Activated CD8-positive, alpha-beta memory T cell treated with anti-CD3 and anti-CD28 coated beads, Interleukin-2, amount 10 ng/mL, durations not matched to agents 7 days and 5 days (primary cell): ENCODE results near the gene FBXO44. TPM values are rescaled to one million over a fixed set of nuclear protein-coding genes. Genes with fewer than 3 reads are reported as not detected.
A peak's percentile ranks its signal among the peaks of the same experiment; 100 is the strongest.

Experiments
- ATAC-seq: fragments of 150-1000 bp; cut with Tn5 transposase; one replicate; pipeline ENCODE4 v1.10.0; 2021; ENCODE audit warnings: moderate library complexity
- CTCF ChIA-PET: fragments of 350-600 bp; sonication (Branson Sonifier 250); formaldehyde crosslinking; loops from one replicate; lab custom pipeline; 2021; ENCODE audit warnings: antibody characterized with exemption; lab: Charles Lee
- DNase-seq: peaks from one replicate; pipeline ENCODE4 v3.0.0-alpha.2; 2020
- H3K27ac Mint-ChIP-seq: one replicate; pipeline ENCODE4 v1.8.0; 2021; ENCODE audit warnings: mild to moderate bottlenecking, mixed read lengths
- H3K27me3 Mint-ChIP-seq: one replicate; pipeline ENCODE4 v1.8.0; 2021; ENCODE audit warnings: mixed read lengths
- H3K36me3 Mint-ChIP-seq: one replicate; pipeline ENCODE4 v1.8.0; 2021; ENCODE audit warnings: mild to moderate bottlenecking, mixed read lengths
- H3K4me1 Mint-ChIP-seq: one replicate; pipeline ENCODE4 v1.8.0; 2021; ENCODE audit warnings: mixed read lengths
- H3K4me3 Mint-ChIP-seq: one replicate; pipeline ENCODE4 v1.8.0; 2021; ENCODE audit warnings: mild to moderate bottlenecking, moderate library complexity, mixed read lengths
- H3K9me3 Mint-ChIP-seq: one replicate; pipeline ENCODE4 v1.8.0; 2022; ENCODE audit warnings: low read depth, mixed read lengths
- total RNA-seq, 2 experiments: library from RNA; stranded (reverse); gene quantifications; one replicate each; pipeline ENCODE4 v1.2.3, GENCODE V29; 2021

Gene FBXO44
- total RNA-seq, 2 experiments from 2014 or later: 28.6 to 39.9 TPM

- CTCF ChIA-PET: interaction anchor here (0.7 to 6.9 kb wide), 16 partner anchors 9 to 607 kb away, joined by 3 to 93 read pairs (median 6); partner anchors contain the start of genes DISP3, FBXO6 and MAD2L2
- no peak for DNase-seq
- Mint-ChIP-seq H3K4me3 (no peak overlapping the region), H3K27ac (no peak overlapping the region), H3K27me3 (peaks cover 11% of the 10 kb centered on the region), H3K4me1 (peaks cover 2% of the 10 kb centered on the region), H3K36me3 (no peaks in the 10 kb centered on the region), H3K9me3 (no peaks in the 10 kb centered on the region)
- no peak for ATAC-seq
Observed at GRCh38 chr1:11643782-11644181, 10.9 kb upstream of the FBXO44 start.

GRCh38 chr1:11645270-11645669, 9.4 kb upstream of the FBXO44 start:
- CTCF ChIA-PET: interaction anchor here (0.6 to 9.6 kb wide), 25 partner anchors 10 to 614 kb away, joined by 3 to 214 read pairs (median 5); partner anchors contain the start of genes DISP3 and FBXO6
- H3K4me3 Mint-ChIP-seq: no peak overlapping the region

GRCh38 chr1:11645670-11646265, 8.9 kb upstream of the FBXO44 start:
- CTCF ChIA-PET: interaction anchor here (0.6 to 9.6 kb wide), 25 partner anchors 11 to 615 kb away, joined by 3 to 214 read pairs (median 5); partner anchors contain the start of genes DISP3 and FBXO6
- peaks cover 17% of the 10 kb centered on the region for H3K4me1 Mint-ChIP-seq
- H3K4me3 Mint-ChIP-seq: no peak overlapping the region
- DNase-seq (peak; percentile 87), ATAC-seq (peak; percentile 52)
- peaks cover 10% of the 10 kb centered on the region for H3K27me3 Mint-ChIP-seq
- H3K27ac Mint-ChIP-seq: no peak overlapping the region
- no peaks in the 10 kb centered on the region for H3K9me3 Mint-ChIP-seq
- no peaks in the 10 kb centered on the region for H3K36me3 Mint-ChIP-seq

More at GRCh38 chr1:11645270-11645669, 9.4 kb upstream of the FBXO44 start:
- no peaks in the 10 kb centered on the region for H3K36me3 Mint-ChIP-seq
- no peak overlapping the region for H3K27ac Mint-ChIP-seq
- H3K27me3 Mint-ChIP-seq: peaks cover 14% of the 10 kb centered on the region
- ATAC-seq (no peak), DNase-seq (no peak)
- peaks cover 14% of the 10 kb centered on the region for H3K4me1 Mint-ChIP-seq
- no peaks in the 10 kb centered on the region for H3K9me3 Mint-ChIP-seq

- Mint-ChIP-seq H3K4me3 (no peak overlapping the region), H3K9me3 (no peaks in the 10 kb centered on the region), H3K27ac (no peak overlapping the region), H3K4me1 (peaks cover 23% of the 10 kb centered on the region), H3K27me3 (peaks cover 8% of the 10 kb centered on the region), H3K36me3 (no peaks in the 10 kb centered on the region)
- CTCF ChIA-PET: interaction anchor here (0.6 to 9.6 kb wide), 23 partner anchors 10 to 615 kb away, joined by 3 to 214 read pairs (median 5); partner anchors contain the start of gene FBXO6
- DNase-seq (no peak), ATAC-seq (no peak)
Observed at GRCh38 chr1:11646317-11646716, 8.4 kb upstream of the FBXO44 start.

GRCh38 chr1:11647333-11647732, 7.3 kb upstream of the FBXO44 start:
- Mint-ChIP-seq H3K4me3 (no peak overlapping the region), H3K27me3 (peaks cover 5% of the 10 kb centered on the region), H3K9me3 (no peaks in the 10 kb centered on the region), H3K27ac (no peak overlapping the region), H3K4me1 (peaks cover 24% of the 10 kb centered on the region), H3K36me3 (no peaks in the 10 kb centered on the region)
- no peak for DNase-seq
- no peak for ATAC-seq
- CTCF ChIA-PET: interaction anchor here (0.6 to 9.6 kb wide), 4 partner anchors 17 to 609 kb away, joined by 3 to 214 read pairs (median 6); no protein-coding TSS in a partner anchor

GRCh38 chr1:11648039-11648438, 6.6 kb upstream of the FBXO44 start:
- DNase-seq (no peak), ATAC-seq (no peak)
- H3K27ac Mint-ChIP-seq: no peak overlapping the region
- CTCF ChIA-PET: interaction anchor here (1.5 to 9.6 kb wide), 6 partner anchors 16 to 610 kb away, joined by 5 to 214 read pairs (median 6); partner anchors contain the start of genes DISP3 and FBXO6
- H3K36me3 Mint-ChIP-seq: no peaks in the 10 kb centered on the region
- H3K9me3 Mint-ChIP-seq: no peaks in the 10 kb centered on the region
- H3K4me3 Mint-ChIP-seq: no peak overlapping the region
- H3K4me1 Mint-ChIP-seq: peaks cover 24% of the 10 kb centered on the region
- peaks cover 3% of the 10 kb centered on the region for H3K27me3 Mint-ChIP-seq

GRCh38 chr1:11648732-11649158, 5.9 kb upstream of the FBXO44 start:
- Mint-ChIP-seq H3K36me3 (no peaks in the 10 kb centered on the region), H3K4me1 (peaks cover 24% of the 10 kb centered on the region), H3K9me3 (no peaks in the 10 kb centered on the region), H3K27me3 (peaks cover 3% of the 10 kb centered on the region), H3K27ac (no peak overlapping the region), H3K4me3 (no peak overlapping the region)
- peak; percentile 54 for DNase-seq
- CTCF ChIA-PET: interaction anchor here (0.7 to 9.6 kb wide), 12 partner anchors 16 to 611 kb away, joined by 3 to 214 read pairs (median 6); partner anchors contain the start of genes DISP3, FBXO6 and MTOR
- ATAC-seq: peak; percentile 27

GRCh38 chr1:11649237-11649623, 5.4 kb upstream of the FBXO44 start:
- Mint-ChIP-seq H3K4me3 (no peak overlapping the region), H3K27ac (no peak overlapping the region), H3K4me1 (peaks cover 24% of the 10 kb centered on the region), H3K36me3 (no peaks in the 10 kb centered on the region), H3K9me3 (no peaks in the 10 kb centered on the region), H3K27me3 (peaks cover 3% of the 10 kb centered on the region)
- CTCF ChIA-PET: interaction anchor here (0.6 to 9.6 kb wide), 14 partner anchors 15 to 1822 kb away, joined by 3 to 214 read pairs (median 6); partner anchors contain the start of genes DISP3, FBXO6 and MTOR
- DNase-seq (no peak), ATAC-seq (no peak)

GRCh38 chr1:11649624-11650330, 4.9 kb upstream of the FBXO44 start:
- Mint-ChIP-seq H3K27me3 (peaks cover 3% of the 10 kb centered on the region), H3K27ac (peak overlapping the region; percentile 56), H3K9me3 (no peaks in the 10 kb centered on the region), H3K4me1 (peaks cover 24% of the 10 kb centered on the region), H3K36me3 (no peaks in the 10 kb centered on the region), H3K4me3 (peak overlapping the region; percentile 24)
- ATAC-seq (no peak), DNase-seq (no peak)
- CTCF ChIA-PET: interaction anchor here (0.6 to 9.6 kb wide), 46 partner anchors 8 to 1822 kb away, joined by 3 to 214 read pairs (median 4); partner anchors contain the start of genes AGTRAP, DISP3, DRAXIN and FBXO6

- Mint-ChIP-seq H3K9me3 (no peaks in the 10 kb centered on the region), H3K4me3 (peak overlapping the region; percentile 63), H3K36me3 (no peaks in the 10 kb centered on the region), H3K27ac (peak overlapping the region; percentile 63), H3K4me1 (peaks cover 27% of the 10 kb centered on the region), H3K27me3 (peaks cover 3% of the 10 kb centered on the region)
- DNase-seq (peak; percentile 95), ATAC-seq (peak; percentile 83)
- CTCF ChIA-PET: interaction anchor here (0.7 to 9.6 kb wide), 42 partner anchors 8 to 613 kb away, joined by 3 to 214 read pairs (median 4); partner anchors contain the start of genes AGTRAP, DISP3, DRAXIN and FBXO6
Observed at GRCh38 chr1:11650331-11650991, 4.2 kb upstream of the FBXO44 start.

- H3K27ac Mint-ChIP-seq: peak overlapping the region; percentile 63
- DNase-seq: no peak
- no peaks in the 10 kb centered on the region for H3K36me3 Mint-ChIP-seq
- CTCF ChIA-PET: interaction anchor here (0.7 to 9.6 kb wide), 38 partner anchors 8 to 613 kb away, joined by 3 to 214 read pairs (median 5); partner anchors contain the start of genes AGTRAP, DRAXIN, FBXO6 and MAD2L2
- H3K27me3 Mint-ChIP-seq: peaks cover 3% of the 10 kb centered on the region
- no peak for ATAC-seq
- H3K9me3 Mint-ChIP-seq: no peaks in the 10 kb centered on the region
- peaks cover 33% of the 10 kb centered on the region for H3K4me1 Mint-ChIP-seq
- H3K4me3 Mint-ChIP-seq: peak overlapping the region; percentile 63
Observed at GRCh38 chr1:11651017-11651416, 3.7 kb upstream of the FBXO44 start.

GRCh38 chr1:11652203-11652780, 2.4 kb upstream of the FBXO44 start:
- peaks cover 4% of the 10 kb centered on the region for H3K36me3 Mint-ChIP-seq
- DNase-seq (no peak), ATAC-seq (no peak)
- peaks cover 3% of the 10 kb centered on the region for H3K27me3 Mint-ChIP-seq
- H3K4me3 Mint-ChIP-seq: no peak overlapping the region
- no peak overlapping the region for H3K27ac Mint-ChIP-seq
- no peaks in the 10 kb centered on the region for H3K9me3 Mint-ChIP-seq
- CTCF ChIA-PET: interaction anchor here (0.5 to 9.6 kb wide), 6 partner anchors 10 to 264 kb away, joined by 3 to 214 read pairs (median 10); partner anchors contain the start of genes CLCN6, FBXO6 and MAD2L2
- peaks cover 33% of the 10 kb centered on the region for H3K4me1 Mint-ChIP-seq
